ENCODE measurements around the gene DYRK3.

- TF ChIP-seq CTCF (IDR thresholded peaks at IDR 0.05) (no peak), POLR2A (IDR thresholded peaks at IDR 0.05) (no peak)
These were observed 33.6 kb downstream of the DYRK3 start for GRCh38 chr1:206668874-206669410.
